HS-5 (cell line): Measurements from ENCODE around the gene MRPS17.

Experiments used
- DNase-seq: peaks from one replicate; pipeline ENCODE4 v3.0.0-alpha.2; 2012; ENCODE audit warnings: low read depth

Gene MRPS17

GRCh38 chr7:55970978-55971377, 19.3 kb downstream of the MRPS17 start:
- DNase-seq = no peak

- no peak for DNase-seq
Observed at GRCh38 chr7:55973747-55974250, 22.1 kb downstream of the MRPS17 start.

- DNase-seq = no peak
Observed at GRCh38 chr7:55975988-55976633, 24.4 kb downstream of the MRPS17 start.

GRCh38 chr7:55977831-55978230, 26.2 kb downstream of the MRPS17 start:
- DNase-seq = no peak

- no peak for DNase-seq
Observed at GRCh38 chr7:55980266-55980665, 28.6 kb downstream of the MRPS17 start.

- DNase-seq = no peak
Observed at GRCh38 chr7:55983537-55983936, 31.9 kb downstream of the MRPS17 start.

GRCh38 chr7:55992346-55992745, 40.7 kb downstream of the MRPS17 start:
- DNase-seq = no peak

- DNase-seq = no peak
Observed at GRCh38 chr7:55996856-55997500, 45.3 kb downstream of the MRPS17 start.

GRCh38 chr7:56003749-56004148, 52.1 kb downstream of the MRPS17 start:
- DNase-seq = no peak
